ENCODE measurements around the gene CDH4. TPM values are rescaled to one million over a fixed set of nuclear protein-coding genes. Genes with fewer than 3 reads are reported as not detected.

The CDH4 gene
- total and polyA plus RNA-seq, 2 of the 8 experiments (the other 6 are each of a cell fraction or from before 2014, with no cell fraction given), result 4.3 to 7.9 TPM

GRCh38 chr20:61260905-61261304 lies 8.8 kb downstream of the CDH4 start (continued):
- TF ChIP-seq SIX5 (IDR thresholded peaks at IDR 0.05; ENCODE audit: low read depth, low read length) (no peak), USF2 (IDR thresholded peaks at IDR 0.05; ENCODE audit: low read length) (no peak), POLR2A (IDR thresholded peaks at IDR 0.05; ENCODE audit: control extremely low read depth in 1 of 2, low read depth in 2 of 2, low read length in 2 of 2) (no peak), TAF7 (optimal IDR thresholded peaks at IDR 0.05; ENCODE audit: borderline replicate concordance, low read depth, low read length) (no peak), SIRT6 (IDR thresholded peaks at IDR 0.05; ENCODE audit: low read length) (no peak), TCF12 (IDR thresholded peaks at IDR 0.05; ENCODE audit: low read depth, low read length) (no peak)

Data from H1 (cell line).